GM12872 (cell line): Measurements from ENCODE around the gene LHPP.

Experiments
- CTCF ChIP-seq: IDR thresholded peaks from 3 replicates; pipeline ENCODE4 v1.5.1; 2011; ENCODE audit warnings: low read depth, mild to moderate bottlenecking, low read length, moderate library complexity; ENCODE audit not compliant: insufficient read depth

The LHPP gene

GRCh38 chr10:124559372-124560132, 97.9 kb downstream of the LHPP start:
- no peak for TF ChIP-seq CTCF

GRCh38 chr10:124560377-124561105, 98.9 kb downstream of the LHPP start:
- no peak for TF ChIP-seq CTCF

- TF ChIP-seq CTCF: no peak
Observed at GRCh38 chr10:124561206-124561605, 99.6 kb downstream of the LHPP start.

GRCh38 chr10:124562425-124563060, 100.9 kb downstream of the LHPP start:
- no peak for TF ChIP-seq CTCF

GRCh38 chr10:124563320-124564040, 101.9 kb downstream of the LHPP start:
- TF ChIP-seq CTCF: no peak

- no peak for TF ChIP-seq CTCF
Observed at GRCh38 chr10:124564881-124565280, 103.3 kb downstream of the LHPP start.
